LoVo (cell line): Measurements from ENCODE around the gene MFAP4.

Experiments used
- DNase-seq: peaks from one replicate; pipeline ENCODE4 v3.0.0-alpha.2; 2016; ENCODE audit warnings: low spot score

The MFAP4 gene

GRCh38 chr17:19410091-19410490, 23.1 kb upstream of the MFAP4 start:
- DNase-seq = no peak

DNA sequence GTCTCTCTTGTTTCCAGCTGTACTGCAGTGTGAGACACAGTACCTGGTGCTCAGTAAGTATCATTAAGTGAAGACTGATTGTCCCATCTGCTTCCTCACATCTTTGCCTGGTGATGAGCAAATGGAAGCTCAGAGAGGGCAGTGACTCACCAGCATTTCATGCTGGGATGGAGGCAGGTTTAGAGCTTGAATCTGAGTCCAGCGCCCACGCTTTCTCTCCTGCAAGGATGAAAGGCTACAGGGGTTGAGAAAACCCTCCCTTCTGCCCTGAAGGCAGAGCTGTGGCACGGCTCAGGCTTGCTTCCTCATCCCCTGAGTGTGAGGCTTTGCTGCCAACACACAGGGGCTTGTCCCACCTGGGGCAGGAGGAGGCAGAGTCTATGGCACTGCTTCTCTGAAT, 22.5 kb upstream of the MFAP4 start:
- no peak for DNase-seq

- no peak for DNase-seq
Measured at GRCh38 chr17:19409066-19409465, 22.1 kb upstream of the MFAP4 start.

DNA sequence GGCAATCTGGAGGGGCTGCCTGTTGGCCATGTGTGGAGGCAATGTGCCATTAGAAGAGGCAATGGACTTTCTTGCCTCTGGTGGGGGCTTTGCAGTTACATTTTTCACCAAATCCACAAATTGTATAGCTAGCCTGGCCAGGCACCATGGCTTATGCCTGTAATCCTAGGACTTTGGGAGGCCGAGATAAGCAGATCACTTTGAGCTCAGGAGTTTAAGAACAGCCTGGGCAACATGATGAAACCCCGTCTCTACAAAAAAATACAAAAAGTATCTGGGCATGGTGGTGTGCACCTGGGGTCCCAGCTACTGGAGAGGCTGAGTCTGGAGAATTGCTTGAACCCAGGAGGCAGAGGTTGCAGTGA, 21.3 kb upstream of the MFAP4 start:
- DNase-seq = no peak

DNA sequence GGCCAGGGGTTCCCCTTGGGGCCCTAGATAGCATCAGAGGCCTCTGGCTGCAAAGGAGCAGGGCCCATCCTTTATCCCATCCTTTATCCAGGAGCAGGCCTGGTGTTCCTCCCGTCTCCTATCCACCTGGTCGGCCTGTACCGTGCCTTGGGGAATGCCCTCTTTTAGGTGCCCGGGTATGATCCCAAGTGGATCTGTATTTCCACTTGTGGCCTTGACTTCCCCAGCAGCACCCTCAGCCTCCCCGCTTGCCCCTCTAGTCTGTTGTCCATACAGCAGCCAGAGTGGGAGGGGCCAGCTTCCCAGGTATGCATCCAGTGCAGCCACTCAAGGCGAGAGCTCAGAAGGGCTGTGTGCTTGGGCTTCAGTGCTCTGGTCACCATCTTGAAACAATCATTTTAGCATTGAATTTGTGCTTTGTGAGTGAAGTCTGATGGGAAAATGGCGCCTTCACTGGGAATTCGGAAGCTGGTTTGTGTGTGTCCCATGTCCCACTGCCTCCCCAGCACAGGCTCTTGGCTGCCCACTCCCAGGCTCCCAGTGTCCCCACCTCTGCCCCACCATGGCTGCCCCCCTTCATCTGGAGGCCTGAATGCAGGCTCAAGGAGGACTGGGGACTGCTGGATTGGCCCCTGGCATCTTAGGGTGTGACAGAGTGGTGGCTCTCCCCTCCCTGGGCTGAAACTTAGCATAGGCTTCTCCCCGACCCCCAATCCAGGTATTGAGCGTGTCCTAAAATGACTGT, 20.8 kb upstream of the MFAP4 start:
- DNase-seq = no peak

- no peak for DNase-seq
Measured at GRCh38 chr17:19405114-19405513, 18.1 kb upstream of the MFAP4 start.

DNA sequence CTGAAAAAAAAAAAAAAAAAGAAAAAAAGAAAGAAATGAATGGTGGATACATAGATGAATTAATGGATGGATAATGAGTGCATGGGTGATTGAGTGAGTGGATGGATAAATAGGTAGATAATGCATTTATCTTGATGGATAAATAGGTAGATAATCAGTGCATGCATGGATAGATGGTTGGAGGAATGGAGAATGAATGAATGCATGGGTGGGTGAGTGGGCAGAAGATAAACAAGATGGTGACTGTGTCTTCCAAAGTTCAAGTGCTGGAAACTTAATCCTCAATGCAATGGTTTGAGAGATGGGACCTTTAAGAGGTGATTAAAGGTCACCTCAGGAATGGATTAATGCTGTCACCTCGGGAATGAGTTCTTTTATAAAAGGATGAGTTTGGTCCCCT, 17.3 kb upstream of the MFAP4 start:
- no peak for DNase-seq

DNA sequence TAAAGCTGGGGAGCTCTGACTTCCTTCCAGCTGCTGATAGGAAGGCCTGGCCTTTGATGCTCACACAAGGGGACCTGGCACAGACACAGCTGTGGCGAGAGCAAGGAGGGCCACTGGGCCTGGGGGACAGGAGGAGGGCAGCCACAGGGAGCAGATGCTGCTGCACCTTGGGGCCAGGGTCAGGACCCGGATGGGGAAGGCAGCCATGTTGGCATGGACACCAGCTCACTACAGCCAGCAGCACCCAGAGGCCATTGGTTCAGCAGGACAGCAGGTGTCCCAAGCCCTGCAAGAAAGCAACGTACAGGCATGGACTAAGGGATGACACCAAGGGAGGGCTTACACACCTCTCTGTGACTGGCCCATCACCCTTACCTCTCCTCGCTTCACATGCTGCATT, 16.0 kb upstream of the MFAP4 start:
- no peak for DNase-seq

GRCh38 chr17:19402171-19402570, 15.2 kb upstream of the MFAP4 start:
- DNase-seq = no peak

DNA sequence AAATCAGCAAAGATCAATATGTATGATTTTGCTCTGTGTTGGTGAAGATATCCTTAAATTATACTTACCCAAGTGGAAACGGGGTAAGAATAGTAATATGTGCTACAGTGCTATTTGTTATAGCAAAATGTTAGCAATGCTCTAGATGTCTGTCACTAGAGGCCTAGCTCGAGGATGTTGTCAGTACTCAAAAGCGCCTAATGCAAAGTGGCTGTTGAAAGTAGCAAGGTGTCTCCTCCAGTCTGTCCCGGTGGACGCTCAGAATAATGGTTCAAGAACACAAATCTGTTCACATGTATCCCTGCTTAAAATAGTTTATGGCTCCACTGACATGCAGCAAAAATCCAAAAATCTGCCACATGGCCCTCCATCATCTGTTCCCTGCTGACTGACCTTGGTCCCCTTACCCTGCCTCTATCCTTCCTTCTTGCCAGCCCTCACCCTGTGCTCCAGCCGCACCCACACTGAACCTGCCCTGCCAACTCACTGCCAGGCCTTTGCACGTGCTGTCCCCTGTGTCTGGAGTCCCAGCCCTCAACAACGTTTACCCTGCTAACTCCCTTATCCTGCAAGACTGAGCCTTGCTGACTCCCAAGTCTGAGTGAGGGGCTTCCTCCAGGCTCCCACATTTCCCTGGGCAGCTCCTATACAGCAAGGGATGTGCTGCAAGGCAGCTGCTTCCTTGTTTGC, 14.5 kb upstream of the MFAP4 start:
- DNase-seq = no peak

DNA sequence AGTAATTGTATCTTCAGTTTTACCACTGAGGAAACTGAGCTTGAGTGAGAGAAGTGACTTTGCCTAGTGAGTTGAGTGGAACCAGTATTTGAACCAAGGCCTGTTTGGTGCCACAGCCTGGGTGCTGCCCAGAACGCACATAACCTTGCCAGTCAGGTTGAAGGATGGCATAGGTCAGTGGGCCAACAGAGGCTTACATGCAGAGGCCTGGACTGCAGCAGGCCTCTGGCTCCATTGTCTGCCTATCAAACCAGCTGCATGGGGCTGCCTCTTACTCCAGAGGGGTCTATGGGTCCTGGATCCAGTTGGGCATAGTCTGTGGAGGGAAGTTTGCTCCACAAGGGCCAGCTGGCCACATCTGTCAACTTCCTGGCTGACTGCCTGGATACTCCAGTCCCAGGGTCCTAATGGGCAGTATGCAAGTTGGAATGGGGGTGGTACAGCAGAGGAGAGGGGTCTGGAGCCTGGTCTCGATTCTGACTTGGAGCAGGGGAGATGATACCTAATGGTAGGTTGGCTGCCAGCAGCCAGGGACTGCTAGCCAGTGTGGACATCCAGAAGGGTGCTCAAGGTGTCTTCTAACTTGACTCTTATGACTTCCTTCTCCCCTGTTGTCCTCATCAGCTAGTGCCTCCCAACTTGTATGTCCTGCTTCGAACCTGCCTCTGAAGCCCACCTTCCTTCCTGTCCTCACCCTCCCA, 12.9 kb upstream of the MFAP4 start:
- no peak for DNase-seq

DNA sequence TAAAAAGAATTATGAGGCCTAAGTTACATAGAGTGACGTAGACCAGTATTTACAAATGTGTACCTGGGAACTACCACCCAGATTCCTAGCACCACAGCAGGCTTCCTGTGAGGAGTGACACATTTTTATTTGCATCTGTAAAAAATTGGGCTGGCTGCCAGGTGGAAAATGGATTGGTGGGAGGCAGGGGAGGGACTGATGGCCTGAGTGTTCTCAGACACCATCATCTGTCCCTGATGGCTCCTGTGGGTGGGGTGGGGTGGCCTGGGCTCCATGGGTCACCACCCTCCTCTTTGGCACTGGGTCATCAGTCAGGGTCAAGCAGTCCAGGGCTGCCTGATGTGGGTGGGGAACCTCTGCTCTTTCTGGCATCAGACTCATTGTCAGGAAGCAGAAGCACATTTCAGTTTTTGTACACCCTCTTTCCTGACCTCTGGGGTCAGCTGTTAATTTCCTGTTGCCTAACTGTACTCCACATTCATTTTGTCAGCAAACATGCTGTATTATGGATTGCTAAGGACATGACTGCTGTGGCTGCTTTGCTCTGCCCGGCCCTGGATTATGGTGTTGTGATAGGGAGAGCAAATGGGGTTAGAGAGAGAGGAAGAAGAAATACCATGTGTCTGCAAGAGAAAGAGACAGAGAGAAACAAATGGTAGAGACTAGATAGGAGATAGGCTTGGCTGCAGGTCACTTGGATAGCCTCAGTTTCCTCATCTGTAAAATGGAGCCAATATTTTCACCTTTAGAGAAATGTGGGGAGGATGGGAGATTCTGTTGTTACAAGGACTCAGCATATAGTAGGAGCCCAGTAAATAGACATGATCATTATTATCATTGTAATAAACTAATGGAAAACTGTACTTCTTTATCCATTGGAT, 11.6 kb upstream of the MFAP4 start:
- DNase-seq = peak; percentile 83

DNA sequence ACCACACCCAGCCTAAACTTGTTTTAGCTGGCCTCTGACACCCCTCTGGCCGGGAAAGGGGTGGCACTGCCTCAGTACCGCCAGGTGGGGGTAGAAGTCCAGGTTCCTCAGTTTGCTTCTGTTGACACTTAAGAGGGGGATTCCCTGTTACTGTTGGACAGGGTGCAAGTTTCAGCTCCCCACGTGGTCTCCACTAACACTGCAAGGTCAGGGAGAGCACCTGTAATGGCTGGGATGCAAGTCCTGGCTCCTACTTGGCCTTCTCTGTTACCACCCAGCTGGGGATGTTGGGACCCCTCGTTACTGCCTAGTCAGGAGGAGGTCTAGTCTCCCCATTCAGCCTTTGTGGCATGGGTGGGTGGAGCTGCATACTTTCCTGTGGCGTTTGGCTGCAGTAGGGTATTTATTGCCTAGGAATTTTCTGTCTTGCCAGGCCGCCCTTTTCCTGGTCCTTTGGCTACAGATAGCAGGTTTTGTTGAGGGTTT, 10.6 kb upstream of the MFAP4 start:
- DNase-seq = peak; percentile 70

DNA sequence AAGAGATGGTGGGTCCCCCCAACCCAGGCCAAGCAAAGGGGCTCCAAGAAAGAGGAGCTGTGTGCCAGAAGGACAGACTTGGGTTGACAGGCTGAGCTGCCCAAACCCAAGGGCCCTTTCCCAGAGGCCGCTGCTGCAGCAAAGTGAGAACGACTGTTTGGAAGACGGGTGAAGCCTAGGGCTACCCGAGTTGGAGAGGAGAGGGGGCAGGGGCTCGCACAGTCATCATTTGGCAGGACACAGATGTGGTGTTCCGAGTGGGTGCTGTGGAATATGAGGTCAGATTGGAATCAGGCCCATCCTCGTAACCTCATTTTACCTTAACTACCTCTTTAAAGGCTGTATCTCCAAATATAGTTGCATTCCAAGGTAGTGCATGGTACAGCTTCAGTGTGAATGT, 5.3 kb upstream of the MFAP4 start:
- DNase-seq = no peak

- DNase-seq = no peak
Measured at GRCh38 chr17:19391432-19391831, 4.4 kb upstream of the MFAP4 start.

GRCh38 chr17:19390951-19391350, 4.0 kb upstream of the MFAP4 start:
- no peak for DNase-seq

- no peak for DNase-seq
Measured at GRCh38 chr17:19388791-19389785, 2.1 kb upstream of the MFAP4 start.

GRCh38 chr17:19387921-19388521, 1.0 kb upstream of the MFAP4 start:
- peak; percentile 55 for DNase-seq

GRCh38 chr17:19386051-19386929, 700 bp downstream of the MFAP4 start:
- no peak for DNase-seq
